ENCODE measurements around the gene CTNNA3.

- TF ChIP-seq EZH2 (IDR thresholded peaks at IDR 0.05; ENCODE audit: borderline replicate concordance, insufficient read depth, low read length, poor library complexity, severe bottlenecking), result no peak
- no peak for TF ChIP-seq CTCF (IDR thresholded peaks at IDR 0.05; ENCODE audit: poor library complexity, severe bottlenecking)
These were observed 1024.4 kb downstream of the CTNNA3 start for GRCh38 chr10:66671562-66671961.
